ENCODE measurements around the gene CXCL12.

Gene CXCL12

GRCh38 chr10:44334621-44335184, 50.2 kb downstream of the CXCL12 start:
- TF ChIP-seq GATA3 (IDR thresholded peaks at IDR 0.05; ENCODE audit: low read depth, low read length) (no peak), GATA2 (IDR thresholded peaks at IDR 0.05; ENCODE audit: low read depth, low read length) (no peak)

GRCh38 chr10:44334091-44334490, 50.8 kb downstream of the CXCL12 start:
- no peak for TF ChIP-seq GATA2 (IDR thresholded peaks at IDR 0.05; ENCODE audit: low read depth, low read length)
- no peak for TF ChIP-seq GATA3 (IDR thresholded peaks at IDR 0.05; ENCODE audit: low read depth, low read length)

- TF ChIP-seq GATA2 (IDR thresholded peaks at IDR 0.05; ENCODE audit: low read depth, low read length), result no peak
- TF ChIP-seq GATA3 (IDR thresholded peaks at IDR 0.05; ENCODE audit: low read depth, low read length), result no peak
These were observed 51.4 kb downstream of the CXCL12 start for GRCh38 chr10:44333511-44333910.

- TF ChIP-seq GATA2 (IDR thresholded peaks at IDR 0.05; ENCODE audit: low read depth, low read length) (no peak), GATA3 (IDR thresholded peaks at IDR 0.05; ENCODE audit: low read depth, low read length) (no peak)
These were observed 52.4 kb downstream of the CXCL12 start for GRCh38 chr10:44332465-44332864.

GRCh38 chr10:44330431-44330830, 54.5 kb downstream of the CXCL12 start:
- TF ChIP-seq GATA3 (IDR thresholded peaks at IDR 0.05; ENCODE audit: low read depth, low read length) (no peak), GATA2 (IDR thresholded peaks at IDR 0.05; ENCODE audit: low read depth, low read length) (no peak)

GRCh38 chr10:44327461-44327860, 57.4 kb downstream of the CXCL12 start:
- no peak for TF ChIP-seq GATA2 (IDR thresholded peaks at IDR 0.05; ENCODE audit: low read depth, low read length)
